Measurements from ENCODE around the gene KCNJ9. TPM values are rescaled to one million over a fixed set of nuclear protein-coding genes. Genes with fewer than 3 reads are reported as not detected.

KCNJ9 gene
- total and polyA plus RNA-seq, 2 donors (not counting 3 experiments of a cell fraction or from before 2014, with no cell fraction given) = not detected

GRCh38 chr1:160071289-160071688 lies 10.0 kb upstream of the KCNJ9 start:
- no peak for TF ChIP-seq EZH2 (IDR thresholded peaks at IDR 0.05; ENCODE audit: borderline replicate concordance, low read depth, low read length, severe bottlenecking)
- no peak for TF ChIP-seq POLR2AphosphoS5 (IDR thresholded peaks at IDR 0.05; ENCODE audit: insufficient read depth, low read depth, low read length)
- no peak for TF ChIP-seq FOS (IDR thresholded peaks at IDR 0.05; ENCODE audit: borderline replicate concordance, insufficient read depth, low read length)
- no peak for TF ChIP-seq CTCF (IDR thresholded peaks at IDR 0.05; ENCODE audit: extremely low read depth in 1 of 2, insufficient read depth in 1 of 2, low read depth in 1 of 2, low read length in 2 of 2)
- TF ChIP-seq POLR2A (IDR thresholded peaks at IDR 0.05; ENCODE audit: low read depth, low read length) = no peak
- no peak for TF ChIP-seq GATA2 (IDR thresholded peaks at IDR 0.05; ENCODE audit: insufficient read depth, insufficient read length, low read depth, low read length)
- no peak for TF ChIP-seq MAX (IDR thresholded peaks at IDR 0.05; ENCODE audit: insufficient read depth, insufficient read length)
- TF ChIP-seq JUN (IDR thresholded peaks at IDR 0.05; ENCODE audit: borderline replicate concordance, insufficient read depth, insufficient read length, low read depth) = no peak
- no peak for TF ChIP-seq MYC (IDR thresholded peaks at IDR 0.05; ENCODE audit: low read depth, low read length)
- dilution Hi-C loops (cut with MboI; ENCODE audit: extremely low pct_ligation_motif_present, low sequenced_read_pairs) = no loop called here
- Histone ChIP-seq H3K36me3 (ENCODE audit: control insufficient read depth in 2 of 2, extremely low read depth in 1 of 2, insufficient read depth in 2 of 2, low read length in 2 of 2) (no peaks in the 10 kb centered on the region), H3K27me3 (ENCODE audit: control insufficient read depth in 2 of 2, insufficient read depth in 2 of 2, low read length in 2 of 2) (peaks cover 29 to 32% of the 10 kb centered on the region in 2 experiments), H3K9me3 (replicated peaks; ENCODE audit: control insufficient read depth, insufficient read depth, low read length) (no peaks in the 10 kb centered on the region), H3K79me2 (ENCODE audit: control insufficient read depth, insufficient read depth, low read length) (no peaks in the 10 kb centered on the region), H3K9ac (replicated peaks; ENCODE audit: extremely low read depth, insufficient read depth, low read length) (no peak overlapping the region), H2AFZ (ENCODE audit: low read depth, low read length) (no peak overlapping the region), H4K20me1 (replicated peaks; ENCODE audit: control insufficient read depth, extremely low read depth, insufficient read depth, low read length) (no peaks in the 10 kb centered on the region), H3K4me2 (ENCODE audit: insufficient read depth, low read length) (no peak overlapping the region), H3K27ac (ENCODE audit: insufficient read depth, low read depth, low read length) (no peak overlapping the region), H3K9me1 (replicated peaks; ENCODE audit: control insufficient read depth, extremely low read depth, insufficient read depth, low read length) (no peaks in the 10 kb centered on the region), H3K4me1 (ENCODE audit: control insufficient read depth, extremely low read depth, insufficient read depth, low read length) (peaks cover 7% of the 10 kb centered on the region), H3K4me3 (replicated peaks in 1 of 3; ENCODE audit: insufficient read depth in 1 of 3, low read depth in 1 of 3, low read length in 3 of 3) (no peak overlapping the region)
- DNase-seq (ENCODE audit: low read depth, low spot score) (no peak), FAIRE-seq (no peak)
- POLR2A ChIA-PET = no interaction called here
- no TSS peak for BruUV-seq (replicated peaks)
- intact Hi-C loops (cut with micrococcal nuclease) = no loop called here
- CTCF ChIA-PET = interaction anchor here (1.5 to 2.2 kb wide), 5 partner anchors 12 to 64 kb away, joined by 4 to 9 read pairs (median 5); no protein-coding TSS in a partner anchor
